CD4-positive, alpha-beta T cell treated with Interferon alpha-2 for 1 hour (primary cell): Measurements from ENCODE around the gene RET.
A peak's percentile ranks its signal among the peaks of the same experiment; 100 is the strongest.

Source experiments
- DNase-seq, 2 donors: peaks; one replicate each; pipeline ENCODE4 v3.0.0-alpha.2; 2020 to 2022

Gene RET

GRCh38 chr10:43123361-43124093 is 46.7 kb downstream of the RET start:
- DNase-seq, result no peak

GRCh38 chr10:43124094-43124521 is 47.2 kb downstream of the RET start:
- DNase-seq, result no peak

- DNase-seq, result no peak
Observed at GRCh38 chr10:43124574-43125273, 47.9 kb downstream of the RET start.

GRCh38 chr10:43125274-43125845 is 48.5 kb downstream of the RET start:
- no peak for DNase-seq

- no peak for DNase-seq
Observed at GRCh38 chr10:43125881-43126731, 49.2 kb downstream of the RET start.

- DNase-seq, result no peak
Observed at GRCh38 chr10:43126759-43127424, 50.0 kb downstream of the RET start.

- DNase-seq, result no peak
Observed at GRCh38 chr10:43127442-43127841, 50.6 kb downstream of the RET start.

GRCh38 chr10:43128331-43128730 is 51.5 kb downstream of the RET start:
- no peak for DNase-seq

- DNase-seq, result peak; percentile 50 to 55
Observed at GRCh38 chr10:43128958-43129706, 52.3 kb downstream of the RET start.

- no peak for DNase-seq
Observed at GRCh38 chr10:43130770-43131171, 53.9 kb downstream of the RET start.

- no peak for DNase-seq
Observed at GRCh38 chr10:43131256-43131655, 54.4 kb downstream of the RET start.

- DNase-seq, result no peak
Observed at GRCh38 chr10:43131906-43132305, 55.0 kb downstream of the RET start.

GRCh38 chr10:43132867-43133787 is 56.3 kb downstream of the RET start:
- DNase-seq, result no peak

- no peak for DNase-seq
Observed at GRCh38 chr10:43134126-43134905, 57.4 kb downstream of the RET start.

- no peak for DNase-seq
Observed at GRCh38 chr10:43135064-43135463, 58.2 kb downstream of the RET start.

- DNase-seq, result no peak
Observed at GRCh38 chr10:43135656-43136055, 58.8 kb downstream of the RET start.

- DNase-seq, result no peak
Observed at GRCh38 chr10:43136432-43136831, 59.6 kb downstream of the RET start.

GRCh38 chr10:43136995-43137716 is 60.3 kb downstream of the RET start:
- DNase-seq, result no peak

GRCh38 chr10:43137717-43138020 is 60.8 kb downstream of the RET start:
- peak in 1 of 2 donors; percentile 35 for DNase-seq
